Osteocyte (in vitro differentiated cells): ENCODE data around the gene ARMCX6. TPM values are rescaled to one million over a fixed set of nuclear protein-coding genes. Genes with fewer than 3 reads are reported as not detected.

Experiments used
- DNase-seq: peaks from one replicate; pipeline ENCODE4 v3.0.0; 2021; ENCODE audit warnings: mixed read lengths; ENCODE audit not compliant: unreplicated experiment; ENCODE audit errors: extremely low spot score
- H3K27ac Mint-ChIP-seq: one replicate; pipeline ENCODE4 v1.8.0; 2021; ENCODE audit warnings: mild to moderate bottlenecking, mixed read lengths; ENCODE audit not compliant: unreplicated experiment
- H3K27me3 Mint-ChIP-seq: one replicate; pipeline ENCODE4 v1.8.0; 2021; ENCODE audit warnings: mixed read lengths; ENCODE audit not compliant: unreplicated experiment
- H3K36me3 Mint-ChIP-seq: one replicate; pipeline ENCODE4 v1.8.0; 2021; ENCODE audit warnings: mixed read lengths; ENCODE audit not compliant: unreplicated experiment
- H3K4me1 Mint-ChIP-seq: one replicate; pipeline ENCODE4 v1.8.0; 2021; ENCODE audit warnings: mixed read lengths; ENCODE audit not compliant: unreplicated experiment
- H3K4me3 Mint-ChIP-seq: one replicate; pipeline ENCODE4 v1.8.0; 2021; ENCODE audit warnings: mild to moderate bottlenecking, moderate library complexity, mixed read lengths; ENCODE audit not compliant: unreplicated experiment
- H3K9me3 Mint-ChIP-seq: one replicate; pipeline ENCODE4 v1.8.0; 2021; ENCODE audit warnings: mixed read lengths; ENCODE audit not compliant: unreplicated experiment
- CTCF ChIP-seq: fragments of 200-600 bp; sonication (generic); IDR thresholded peaks from 2 replicates; pipeline ENCODE4 v1.5.0; 2021; ENCODE audit warnings: antibody characterized with exemption, mild to moderate bottlenecking, moderate library complexity
- long read RNA-seq: library from polyadenylated mRNA; unstranded; transcript quantifications from one replicate; pipeline ENCODE4 v2.0.0, GENCODE V29; 2021
- total RNA-seq: library from RNA; stranded (reverse); gene quantifications from 2 replicates; pipeline ENCODE4 v1.2.1, GENCODE V29; 2021

Gene ARMCX6
- total RNA-seq: 73.5 and 77.9 TPM in 2 replicates
- long read RNA-seq, transcript ARMCX6-201 (3 exons, 1,846 nt): major isoform, 207 of 247 reads
- long read RNA-seq, transcript ARMCX6-206 (4 exons, 846 nt): minor isoform, 26 of 247 reads
- long read RNA-seq, partial matches to known transcripts: 5 of 247 reads
- long read RNA-seq, other reads (novel, unspliced or antisense): 8 of 247 reads

DNA sequence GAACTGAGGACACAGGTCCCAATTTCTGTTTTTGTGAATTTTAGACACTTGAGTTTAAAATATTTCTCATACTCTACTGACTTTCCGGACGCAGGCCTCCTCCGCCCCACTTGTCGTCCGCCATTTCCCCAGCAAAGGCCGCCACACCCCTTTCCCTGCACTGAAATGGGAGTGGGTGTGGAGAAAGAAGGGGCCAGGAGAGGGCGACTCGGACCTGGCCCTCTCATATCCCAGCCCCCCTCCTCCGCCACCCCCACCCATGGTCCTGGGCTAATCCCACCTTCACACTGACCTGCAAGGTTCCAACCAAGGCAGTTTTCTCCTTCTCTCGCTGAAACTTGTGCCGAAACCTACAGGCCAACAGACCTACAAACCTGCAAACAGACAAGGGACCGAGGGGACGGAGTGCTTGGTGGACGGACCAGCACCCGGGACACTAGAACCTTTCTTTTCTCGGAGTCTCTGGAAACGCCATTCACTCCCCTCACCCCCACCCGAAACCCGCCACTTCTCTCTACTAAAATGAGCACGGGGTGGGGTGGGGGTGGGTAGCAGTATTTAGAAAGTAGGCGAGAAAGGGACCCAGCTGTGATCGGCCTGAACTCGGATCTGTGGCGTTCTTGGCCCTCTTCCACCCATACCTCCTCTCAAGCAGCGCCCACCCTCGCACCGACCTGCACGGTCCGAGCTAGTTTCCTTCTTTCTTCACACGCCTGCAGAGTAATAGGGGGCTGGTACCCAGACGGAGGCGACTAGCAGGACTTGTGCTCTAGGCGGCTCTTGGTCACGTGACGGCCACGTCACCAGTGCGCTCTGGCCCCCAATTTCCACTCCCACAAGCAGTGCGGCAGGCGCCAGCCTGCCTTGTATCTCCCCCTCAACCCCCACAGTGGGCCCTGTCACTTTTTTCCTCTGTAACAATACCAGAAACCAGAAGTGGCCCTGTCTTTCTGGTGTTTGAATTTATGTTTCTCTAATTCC is at the start of gene ARMCX6:
ARMCX6 (minus strand) TSS at position 790 of the 981 bp plus-strand sequence. CDS start 1,380 bp downstream, outside the sequence.
- Mint-ChIP-seq H3K27ac (peak within 1 kb of the TSS; percentile 89), H3K27me3 (no peaks in the 10 kb centered on the region), H3K4me1 (peaks cover 16% of the 10 kb centered on the region), H3K9me3 (peaks cover 13% of the 10 kb centered on the region), H3K36me3 (peaks cover 5% of the 10 kb centered on the region), H3K4me3 (peak within 1 kb of the TSS; percentile 89)
- peak; percentile 61 for TF ChIP-seq CTCF
- DNase-seq: peak; percentile 87

DNA sequence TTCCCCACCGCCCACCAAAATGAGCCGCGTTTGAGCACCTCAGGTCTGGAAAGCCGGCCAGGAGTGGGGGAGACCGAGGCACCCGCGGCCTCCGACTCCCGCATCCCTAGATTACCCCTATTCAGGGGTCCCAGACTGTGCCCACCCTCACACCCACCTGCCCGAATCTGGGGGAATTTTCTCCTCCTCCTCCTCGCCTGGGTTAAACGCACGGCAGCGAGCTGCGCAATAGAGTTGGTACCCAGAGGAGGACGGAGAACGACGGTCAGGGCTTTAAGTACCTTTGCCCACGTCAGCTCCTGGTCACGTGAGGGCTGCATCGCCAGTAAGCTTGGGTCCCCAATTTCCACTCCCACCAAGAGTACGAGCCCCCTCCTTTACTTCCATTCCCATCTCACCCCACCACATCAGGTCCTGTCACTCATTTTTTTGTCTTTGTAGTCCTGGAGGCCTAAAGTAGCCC is 41.8 kb upstream of the ARMCX6 start, which contains the start of gene ARMCX2:
ARMCX2 (minus strand) TSS at position 250 of the 463 bp plus-strand sequence. CDS start 2,262 bp downstream, outside the sequence.
- Mint-ChIP-seq H3K9me3 (peaks cover 5% of the 10 kb centered on the region), H3K4me1 (peaks cover 10% of the 10 kb centered on the region), H3K36me3 (no peaks in the 10 kb centered on the region), H3K4me3 (peak within 1 kb of the TSS; percentile 79), H3K27me3 (no peaks in the 10 kb centered on the region), H3K27ac (peak within 1 kb of the TSS; percentile 58)
- no peak for TF ChIP-seq CTCF
- DNase-seq: no peak

DNA sequence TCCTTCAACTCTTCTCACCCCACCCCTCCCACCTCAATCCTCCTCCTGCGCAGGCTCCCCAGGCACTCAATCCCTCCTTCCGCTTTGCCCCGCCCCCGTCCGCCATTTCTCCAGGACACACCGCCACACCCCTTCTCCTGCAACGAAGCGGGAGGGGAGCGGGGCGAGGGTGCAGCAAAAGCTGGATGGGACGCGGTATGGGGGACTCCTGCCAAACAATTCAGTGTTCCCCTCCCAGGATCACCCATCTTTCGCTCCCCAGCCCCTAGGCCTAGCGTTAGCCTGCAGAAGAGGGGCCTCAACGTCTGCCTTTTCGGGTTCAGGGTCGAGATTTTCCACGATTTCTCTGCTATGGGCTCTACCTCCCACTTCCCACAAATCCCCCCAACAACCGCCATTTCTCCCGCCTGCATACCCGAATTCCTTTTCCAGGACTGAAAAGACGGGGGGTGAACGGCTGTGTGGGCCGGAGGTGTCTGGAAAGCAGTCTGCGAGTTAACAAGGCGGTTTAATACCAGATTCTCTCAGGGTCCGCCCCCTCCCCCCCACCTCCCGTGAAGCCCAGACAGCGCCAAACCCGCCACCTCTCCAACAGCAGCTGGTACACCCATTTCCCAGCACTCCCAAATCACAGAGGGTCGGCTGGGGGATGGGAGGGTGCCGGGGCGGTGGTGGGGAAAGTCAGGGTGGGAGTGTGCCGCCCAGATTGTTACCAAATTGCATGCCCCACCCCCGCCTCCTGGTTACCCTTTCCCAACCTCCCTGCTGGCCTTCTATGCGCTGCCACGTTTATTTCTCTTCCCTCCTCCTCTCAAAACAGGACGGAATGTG is 41.1 kb upstream of the ARMCX6 start:
- Mint-ChIP-seq H3K27me3 (no peaks in the 10 kb centered on the region), H3K4me1 (peaks cover 10% of the 10 kb centered on the region), H3K4me3 (peak overlapping the region; percentile 79), H3K9me3 (peaks cover 5% of the 10 kb centered on the region), H3K27ac (peak overlapping the region; percentile 58), H3K36me3 (no peaks in the 10 kb centered on the region)
- DNase-seq: no peak
- TF ChIP-seq CTCF: no peak

- no peak for TF ChIP-seq CTCF
- H3K9me3 Mint-ChIP-seq: peaks cover under 1% of the 10 kb centered on the region
- H3K4me1 Mint-ChIP-seq: peaks cover 10% of the 10 kb centered on the region
- DNase-seq: no peak
- H3K36me3 Mint-ChIP-seq: no peaks in the 10 kb centered on the region
- no peaks in the 10 kb centered on the region for H3K27me3 Mint-ChIP-seq
- no peak overlapping the region for H3K4me3 Mint-ChIP-seq
- no peak overlapping the region for H3K27ac Mint-ChIP-seq
Observed at GRCh38 chrX:101657495-101657894, 39.7 kb upstream of the ARMCX6 start.
